SK-N-SH (cell line): ENCODE measurements around the gene RPL28. TPM values are rescaled to one million over a fixed set of nuclear protein-coding genes. Genes with fewer than 3 reads are reported as not detected.

Source experiments
- CTCF ChIA-PET: fragments of 300-600, 350-600 bp; formaldehyde crosslinking; extraction: SDS; loops from one replicate; lab custom pipeline; 2021; lab: Yijun Ruan, JAX
- POLR2A ChIA-PET: fragments of 350-600 bp; sonication (Branson Sonifier 250); formaldehyde crosslinking; extraction: SDS; loops from one replicate; lab custom pipeline; 2020; ENCODE audit warnings: antibody characterized with exemption, inconsistent platforms; lab: Yijun Ruan, JAX
- DNase-seq: peaks from one replicate; pipeline ENCODE4 v3.0.0; 2012
- H2AFZ ChIP-seq: fragments of 200-600 bp; sonication (generic); 2 replicates; pipeline ENCODE4 v1.8.1; 2016; ENCODE audit warnings: antibody characterized with exemption, mild to moderate bottlenecking, low read depth
- H3F3A ChIP-seq: fragments of 200-600 bp; sonication (generic); replicated peaks from 2 replicates; pipeline ENCODE3; 2016; ENCODE audit warnings: antibody characterized with exemption, mild to moderate bottlenecking; ENCODE audit not compliant: insufficient read depth
- H3K27ac ChIP-seq, 2 experiments: fragments of 200-500 bp in 1 of 2; fragments of 200-600 bp in 1 of 2; sonication (Bioruptor generic) in 1 of 2; sonication (generic), shearing (Covaris generic) in 1 of 2; 2 replicates each; pipeline versions ENCODE4 v1.5.1 to v1.6.1; 2014 to 2016; ENCODE audit warnings: low read depth in 2 of 2, inconsistent platforms in 1 of 2, low read length in 1 of 2, mild to moderate bottlenecking in 1 of 2, mixed read lengths in 1 of 2
- H3K27me3 ChIP-seq: fragments of 200-600 bp; sonication (generic), shearing (Covaris generic); 2 replicates; pipeline ENCODE4 v1.6.1; 2016; ENCODE audit warnings: mixed run types; ENCODE audit not compliant: insufficient read depth
- H3K36me3 ChIP-seq, 2 experiments: fragments of 200-500 bp in 1 of 2; fragments of 200-600 bp in 1 of 2; sonication (Bioruptor generic) in 1 of 2; sonication (generic) in 1 of 2; replicated peaks in 1 of 2; 2 replicates each; pipeline versions ENCODE3 to v1.5.1; 2014 to 2016; ENCODE audit warnings: low read length in 1 of 2, mild to moderate bottlenecking in 1 of 2; ENCODE audit not compliant: insufficient read depth in 2 of 2, control insufficient read depth in 1 of 2
- H3K4me1 ChIP-seq, 2 experiments: fragments of 200-500 bp in 1 of 2; fragments of 200-600 bp in 1 of 2; sonication (Bioruptor generic) in 1 of 2; sonication (generic), shearing (Covaris generic) in 1 of 2; 2 replicates each; pipeline versions ENCODE4 v1.5.1 to v1.6.1; 2014 to 2016; ENCODE audit warnings: low read depth in 1 of 2, low read length in 1 of 2, mixed run types in 1 of 2; ENCODE audit not compliant: insufficient read depth in 2 of 2, control insufficient read depth in 1 of 2
- H3K4me2 ChIP-seq: fragments of 200-600 bp; sonication (generic), shearing (Covaris generic); 2 replicates; pipeline ENCODE4 v1.6.1; 2017; ENCODE audit warnings: mixed run types
- H3K4me3 ChIP-seq, 2 experiments: fragments of 200-500 bp in 1 of 2; fragments of 200-600 bp in 1 of 2; sonication (Bioruptor generic) in 1 of 2; sonication (generic), shearing (Covaris generic) in 1 of 2; 2 replicates each; pipeline versions ENCODE4 v1.5.1 to v1.8.1; 2014 to 2016; ENCODE audit warnings: low read depth in 2 of 2, inconsistent platforms in 1 of 2, low read length in 1 of 2, mild to moderate bottlenecking in 1 of 2, mixed read lengths in 1 of 2, moderate library complexity in 1 of 2
- H3K79me2 ChIP-seq: fragments of 200-600 bp; sonication (generic); 2 replicates; pipeline ENCODE4 v1.8.1; 2017; ENCODE audit warnings: mild to moderate bottlenecking; ENCODE audit not compliant: insufficient read depth
- H3K9ac ChIP-seq: fragments of 200-600 bp; sonication (generic); 2 replicates; pipeline ENCODE4 v1.6.1; 2017; ENCODE audit warnings: mixed run types
- H3K9me2 ChIP-seq: fragments of 200-600 bp; sonication (generic); 2 replicates; pipeline ENCODE4 v1.6.1; 2017; ENCODE audit warnings: mixed run types
- H3K9me3 ChIP-seq: fragments of 200-600 bp; sonication (generic); 2 replicates; pipeline ENCODE4 v1.6.1; 2017; ENCODE audit warnings: mixed run types, mild to moderate bottlenecking, moderate library complexity
- H4K20me1 ChIP-seq: fragments of 200-600 bp; sonication (generic); 2 replicates; pipeline ENCODE4 v1.6.1; 2017; ENCODE audit warnings: mild to moderate bottlenecking, mixed run types; ENCODE audit not compliant: insufficient read depth
- EP300 ChIP-seq, 2 experiments: IDR thresholded peaks; 2 replicates each; pipeline versions ENCODE4 v1.4.0 to v1.6.1; 2012; ENCODE audit warnings: borderline replicate concordance in 1 of 2, low read depth in 1 of 2, low read length in 1 of 2
- GATA2 ChIP-seq: sonication (generic); formaldehyde crosslinking; IDR thresholded peaks from 2 replicates; pipeline ENCODE4 v1.5.0; 2020; ENCODE audit warnings: mild to moderate bottlenecking, missing genetic modification reagents
- MXI1 ChIP-seq: IDR thresholded peaks from 2 replicates; pipeline ENCODE4 v1.6.1; 2012; ENCODE audit warnings: mild to moderate bottlenecking, low read depth, low read length, improper control_type of control experiment
- RCOR1 ChIP-seq: fragments of 150-350 bp; IDR thresholded peaks from 2 replicates; pipeline ENCODE4 v1.6.1; 2017; ENCODE audit warnings: antibody characterized with exemption, low read length
- RXRA ChIP-seq: IDR thresholded peaks from 2 replicates; pipeline ENCODE4 v1.4.0; 2012; ENCODE audit warnings: low read depth, mild to moderate bottlenecking, borderline replicate concordance
- TCF12 ChIP-seq: IDR thresholded peaks from 2 replicates; pipeline ENCODE4 v1.4.0; 2012
- TEAD4 ChIP-seq: IDR thresholded peaks from 2 replicates; pipeline ENCODE4 v1.4.0; 2012; ENCODE audit warnings: mild to moderate bottlenecking, borderline replicate concordance; ENCODE audit not compliant: insufficient read depth
- YY1 ChIP-seq: IDR thresholded peaks from 2 replicates; pipeline ENCODE4 v1.4.0; 2012; ENCODE audit warnings: low read depth, mild to moderate bottlenecking
- WGBS: methylation state at CpG from one replicate; pipeline ENCODE4 v1.1.6; 2017; ENCODE audit warnings: low lambda C conversion rate; 5-methylcytosine and 5-hydroxymethylcytosine counted together
- polyA plus RNA-seq, 3 experiments: library from polyadenylated mRNA; depleted of rRNA; stranded (reverse); fragments of >200 nt; gene quantifications; 2 replicates each; pipeline ENCODE4 v1.2.3, GENCODE V29; 2012
- TF ChIP-seq, protein P1 (sequence below): IDR thresholded peaks from 2 replicates; pipeline ENCODE4 v1.4.0; 2012; ENCODE audit warnings: low read depth
- TF ChIP-seq, protein P2 (sequence below): IDR thresholded peaks from 2 replicates; pipeline ENCODE4 v1.4.0; 2012; ENCODE audit warnings: low read depth, borderline replicate concordance
- TF ChIP-seq, protein P3 (sequence below): fragments of 150-350 bp; IDR thresholded peaks from 2 replicates; pipeline ENCODE4 v1.6.1; 2017; ENCODE audit warnings: antibody characterized with exemption, low read length, low read depth, borderline replicate concordance

The RPL28 gene
- polyA plus RNA-seq, 1 of the 3 experiments (the other 2 are of a cell fraction) = 2,368 TPM

DNA sequence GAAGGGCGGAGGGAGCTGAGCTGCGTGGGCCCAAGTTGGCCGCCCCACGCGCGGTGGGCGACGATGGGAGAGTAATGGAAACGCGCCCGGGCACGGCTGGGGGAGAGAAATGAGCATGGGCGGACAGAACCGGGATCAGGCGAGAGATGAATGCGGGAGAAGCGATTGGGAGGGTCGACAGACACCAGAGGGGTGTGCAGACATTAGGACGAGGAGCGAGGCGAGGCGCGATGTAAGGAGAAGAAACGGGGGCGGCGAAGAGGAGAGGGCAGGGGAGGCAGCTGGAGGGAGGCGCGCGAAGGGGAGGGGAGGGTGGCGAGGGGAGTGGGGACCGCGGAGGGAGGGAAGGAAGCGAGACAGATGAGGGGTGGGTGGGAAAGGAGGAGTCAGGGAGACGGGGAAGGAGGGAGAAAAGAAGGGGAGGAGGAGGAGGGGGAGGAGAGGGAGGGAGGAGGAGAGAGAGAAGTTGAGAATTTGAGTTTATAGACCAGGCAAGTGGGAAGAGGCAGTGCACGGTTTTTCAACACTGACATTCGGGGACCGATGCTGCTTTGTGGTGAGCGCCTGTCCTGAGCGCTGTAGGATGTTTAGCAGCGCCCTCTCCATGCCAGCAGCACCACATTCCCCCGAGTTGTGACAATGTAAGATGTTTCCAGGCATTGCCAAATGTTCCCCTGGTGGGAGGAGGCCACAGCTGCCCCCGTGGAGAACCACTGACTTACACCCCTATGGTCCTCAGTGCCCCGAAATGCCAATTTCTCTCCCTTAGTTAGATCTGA, 57.5 kb downstream of the RPL28 start, which contains the start of gene SHISA7:
Gene SHISA7, minus strand, starts transcription at position 256 of the 779 bp plus-strand sequence. CDS start 437 bp downstream, outside the sequence.
- Histone ChIP-seq H3K9me3 (no peaks in the 10 kb centered on the region), H3K9me2 (no peaks in the 10 kb centered on the region), H3K4me3 (no peak within 1 kb of the TSS; a peak in 1 of 4 replicates), H3F3A (peaks cover 8% of the 10 kb centered on the region), H3K4me2 (no peak within 1 kb of the TSS), H4K20me1 (peaks cover 5% of the 10 kb centered on the region; the same call in 1 of the 2 replicates), H3K9ac (no peak within 1 kb of the TSS), H3K79me2 (no peaks in the 10 kb centered on the region), H2AFZ (no peak within 1 kb of the TSS), H3K4me1 (peaks cover 0 to 9% of the 10 kb centered on the region in 2 experiments; a peak in 1 of 4 replicates), H3K27ac (no peak within 1 kb of the TSS), H3K36me3 (no peaks in the 10 kb centered on the region), H3K27me3 (peaks cover 60% of the 10 kb centered on the region)
- TF ChIP-seq, protein P1, sequence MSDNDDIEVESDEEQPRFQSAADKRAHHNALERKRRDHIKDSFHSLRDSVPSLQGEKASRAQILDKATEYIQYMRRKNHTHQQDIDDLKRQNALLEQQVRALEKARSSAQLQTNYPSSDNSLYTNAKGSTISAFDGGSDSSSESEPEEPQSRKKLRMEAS = no peak
- TF ChIP-seq EP300 (IDR thresholded peaks at IDR 0.05; ENCODE audit: borderline replicate concordance in 1 of 2, low read depth in 1 of 2, low read length in 1 of 2) = no peak
- TF ChIP-seq, protein P2, sequence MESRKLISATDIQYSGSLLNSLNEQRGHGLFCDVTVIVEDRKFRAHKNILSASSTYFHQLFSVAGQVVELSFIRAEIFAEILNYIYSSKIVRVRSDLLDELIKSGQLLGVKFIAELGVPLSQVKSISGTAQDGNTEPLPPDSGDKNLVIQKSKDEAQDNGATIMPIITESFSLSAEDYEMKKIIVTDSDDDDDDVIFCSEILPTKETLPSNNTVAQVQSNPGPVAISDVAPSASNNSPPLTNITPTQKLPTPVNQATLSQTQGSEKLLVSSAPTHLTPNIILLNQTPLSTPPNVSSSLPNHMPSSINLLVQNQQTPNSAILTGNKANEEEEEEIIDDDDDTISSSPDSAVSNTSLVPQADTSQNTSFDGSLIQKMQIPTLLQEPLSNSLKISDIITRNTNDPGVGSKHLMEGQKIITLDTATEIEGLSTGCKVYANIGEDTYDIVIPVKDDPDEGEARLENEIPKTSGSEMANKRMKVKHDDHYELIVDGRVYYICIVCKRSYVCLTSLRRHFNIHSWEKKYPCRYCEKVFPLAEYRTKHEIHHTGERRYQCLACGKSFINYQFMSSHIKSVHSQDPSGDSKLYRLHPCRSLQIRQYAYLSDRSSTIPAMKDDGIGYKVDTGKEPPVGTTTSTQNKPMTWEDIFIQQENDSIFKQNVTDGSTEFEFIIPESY = no peak
- TF ChIP-seq MXI1 = no peak
- TF ChIP-seq TEAD4 = no peak
- no peak for TF ChIP-seq YY1
- no peak for TF ChIP-seq GATA2 (CRISPR knock-in tag)
- CTCF ChIA-PET = interaction anchor here (1.3 to 2.8 kb wide), 3 partner anchors 25 to 302 kb away, joined by 5 to 13 read pairs (median 6); no protein-coding TSS in a partner anchor
- peak; percentile 58 for DNase-seq
- WGBS = 8% methylated on average over 43 of the region's 43 CpGs
- POLR2A ChIA-PET = no interaction called here

DNA sequence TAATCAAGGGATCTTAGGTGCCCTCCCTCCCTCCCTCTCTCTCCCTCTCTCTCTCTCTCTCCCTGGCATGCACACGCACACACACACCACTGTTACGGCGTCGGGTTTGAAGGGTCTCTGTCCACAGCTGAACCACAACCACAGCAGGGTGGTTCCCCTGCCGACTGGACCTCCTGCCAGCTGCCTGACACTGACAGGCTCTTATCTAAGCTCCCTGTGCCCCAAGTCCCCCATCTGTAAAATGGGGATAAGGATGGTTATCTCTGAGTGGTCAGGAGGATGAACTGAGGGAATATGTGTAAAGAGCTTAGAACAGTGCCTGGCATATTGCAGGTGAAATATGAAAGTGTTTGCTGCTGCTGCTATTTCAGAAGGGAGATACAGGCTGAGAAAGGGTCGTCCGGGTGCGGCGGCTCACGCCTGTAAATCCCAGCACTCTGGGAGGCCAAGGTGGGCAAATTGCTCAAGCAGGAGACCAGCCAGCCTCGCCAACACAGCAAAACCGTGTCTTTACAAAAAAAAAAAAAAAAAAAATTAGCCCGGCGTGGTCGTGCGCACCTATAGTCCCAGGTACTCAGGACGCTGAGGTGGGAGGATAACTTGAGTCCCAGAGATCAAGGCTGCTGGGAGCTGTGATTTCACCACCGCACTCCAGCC, 58.2 kb downstream of the RPL28 start:
- no peak overlapping the region for H3K9ac ChIP-seq
- H3K9me3 ChIP-seq = no peaks in the 10 kb centered on the region
- no peaks in the 10 kb centered on the region for H3K79me2 ChIP-seq
- peaks cover 8% of the 10 kb centered on the region for H3F3A ChIP-seq
- no peak overlapping the region for H2AFZ ChIP-seq
- WGBS = 45% methylated on average over 18 of the region's 18 CpGs
- DNase-seq = no peak
- no peak overlapping the region for H3K4me3 ChIP-seq
- peaks cover 5% of the 10 kb centered on the region; the same call in 1 of the 2 replicates for H4K20me1 ChIP-seq
- H3K4me2 ChIP-seq = no peak overlapping the region
- ChIA-PET CTCF (interaction anchor here (1.3 to 2.8 kb wide), 2 partner anchors 24 to 303 kb away, joined by 5 to 13 read pairs; no protein-coding TSS in a partner anchor), POLR2A (interaction anchor here (0.9 to 1.5 kb wide), 2 partner anchors 32 to 38 kb away, joined by 3 read pairs; partner anchors contain the start of gene ZNF628)
- H3K27ac ChIP-seq = no peak overlapping the region
- H3K36me3 ChIP-seq = no peaks in the 10 kb centered on the region
- H3K9me2 ChIP-seq = no peaks in the 10 kb centered on the region
- peaks cover 59% of the 10 kb centered on the region for H3K27me3 ChIP-seq
- TF ChIP-seq TCF12 = no peak
- no peak for TF ChIP-seq EP300 (IDR thresholded peaks at IDR 0.05; ENCODE audit: borderline replicate concordance in 1 of 2, low read depth in 1 of 2, low read length in 1 of 2)
- TF ChIP-seq, protein P3, sequence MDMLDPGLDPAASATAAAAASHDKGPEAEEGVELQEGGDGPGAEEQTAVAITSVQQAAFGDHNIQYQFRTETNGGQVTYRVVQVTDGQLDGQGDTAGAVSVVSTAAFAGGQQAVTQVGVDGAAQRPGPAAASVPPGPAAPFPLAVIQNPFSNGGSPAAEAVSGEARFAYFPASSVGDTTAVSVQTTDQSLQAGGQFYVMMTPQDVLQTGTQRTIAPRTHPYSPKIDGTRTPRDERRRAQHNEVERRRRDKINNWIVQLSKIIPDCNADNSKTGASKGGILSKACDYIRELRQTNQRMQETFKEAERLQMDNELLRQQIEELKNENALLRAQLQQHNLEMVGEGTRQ = no peak
- no peak for TF ChIP-seq RXRA
- TF ChIP-seq RCOR1 = no peak
- peaks cover 0 to 9% of the 10 kb centered on the region in 2 experiments; a peak in 1 of 4 replicates for H3K4me1 ChIP-seq
